Stimulated activated naive CD4-positive, alpha-beta T cell treated with Interleukin-2 at 50 U/mL for 16 hours (primary cell): ENCODE results near the gene NKX3-2.

Experiments
- DNase-seq: peaks from one replicate; lab custom pipeline; 2025; lab: John Stamatoyannopoulos, UW

The NKX3-2 gene

DNA sequence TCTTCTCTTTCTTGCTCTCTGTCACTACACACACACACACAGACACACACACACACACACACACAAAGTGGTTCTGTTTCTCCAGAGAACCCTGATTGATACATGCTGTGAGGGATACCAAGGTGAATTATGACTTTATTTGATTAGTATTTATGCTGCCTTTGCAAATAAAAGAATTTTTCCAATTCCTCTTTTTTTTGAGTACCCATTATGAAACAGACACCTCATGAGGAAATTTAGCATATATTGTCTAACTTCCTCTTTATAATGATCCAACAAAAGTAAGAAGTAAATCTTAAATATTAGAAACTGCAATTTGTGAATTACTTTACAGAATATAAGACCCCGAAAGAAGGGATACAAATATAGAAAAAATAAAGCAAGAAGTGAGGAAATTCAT is 45.8 kb downstream of the NKX3-2 start:
- no peak for DNase-seq

DNA sequence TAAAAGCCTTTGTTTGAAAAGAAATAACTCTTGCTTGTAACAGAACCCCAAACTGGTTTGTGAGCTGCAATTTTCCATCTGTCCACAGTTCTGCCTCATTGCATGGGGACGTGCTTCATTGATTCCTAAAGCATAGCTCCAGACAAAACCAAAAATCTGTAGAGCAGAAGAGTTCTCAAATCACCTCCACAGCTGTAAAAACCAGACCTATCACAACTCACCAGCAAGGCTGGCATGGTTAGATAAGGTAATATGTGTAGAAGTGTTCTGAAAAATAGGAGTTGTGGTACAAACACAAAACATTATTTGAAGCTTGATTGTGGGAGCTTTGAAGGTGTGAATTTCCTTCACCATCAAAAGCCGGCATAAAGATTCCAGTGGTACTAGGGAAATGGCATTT is 47.7 kb downstream of the NKX3-2 start:
- DNase-seq, result no peak

DNA sequence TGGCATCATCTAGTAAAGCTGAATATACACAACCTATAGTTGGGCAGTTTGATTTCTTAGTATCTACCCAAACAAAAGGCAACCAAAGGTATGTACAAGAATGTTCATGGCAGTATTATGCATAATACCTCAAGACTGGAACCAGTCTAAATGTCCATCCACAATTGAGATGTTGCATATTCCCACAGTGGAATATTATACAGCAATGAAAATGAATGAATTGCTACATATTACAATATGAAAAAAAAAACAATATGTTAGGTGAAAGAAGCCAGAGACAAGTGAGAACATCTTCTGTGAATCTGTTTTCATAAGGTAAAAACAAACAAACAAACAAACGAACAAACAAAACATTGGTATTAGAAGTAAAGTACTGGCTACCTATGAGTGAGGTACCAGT is 48.6 kb downstream of the NKX3-2 start:
- DNase-seq, result no peak

DNA sequence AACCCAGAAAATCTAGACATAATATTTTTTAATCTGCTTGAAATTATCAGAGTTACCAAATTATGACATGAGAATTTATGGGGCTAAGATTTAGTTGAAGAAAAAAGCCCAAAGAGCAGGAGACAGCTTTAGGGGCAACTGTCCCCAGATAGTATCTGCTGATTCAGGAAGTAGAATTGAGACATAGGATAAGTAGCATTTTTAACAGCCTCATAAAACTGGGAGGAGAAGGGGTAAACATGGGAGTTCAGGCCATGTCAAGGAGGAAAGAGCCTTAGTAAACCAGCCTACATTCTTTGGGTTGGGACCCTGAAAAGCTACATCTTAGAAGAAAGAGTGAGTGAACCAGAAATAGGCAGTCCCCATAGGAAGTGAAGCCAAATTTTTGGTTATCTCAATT is 50.5 kb downstream of the NKX3-2 start:
- no peak for DNase-seq

DNA sequence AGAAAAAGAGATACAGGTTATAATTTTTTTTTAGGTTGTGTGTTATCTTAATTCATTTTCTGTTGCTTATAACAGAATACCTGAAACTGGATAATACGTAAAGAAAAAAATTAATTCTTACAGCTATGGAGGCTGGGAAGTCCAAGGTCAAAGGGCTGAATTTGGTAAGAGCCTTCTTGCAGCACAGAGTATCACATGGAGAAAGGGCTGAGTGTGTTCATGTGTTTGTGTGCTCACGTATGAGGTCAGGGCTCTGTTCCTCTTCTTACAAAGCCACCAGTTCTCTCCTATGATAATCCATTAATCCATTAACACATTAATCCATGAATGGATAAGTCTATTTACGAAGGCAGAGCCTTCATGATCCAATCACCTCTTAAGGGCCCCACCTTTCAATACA is 51.6 kb downstream of the NKX3-2 start:
- no peak for DNase-seq
